ENCODE measurements around the gene BRD1. TPM values are rescaled to one million over a fixed set of nuclear protein-coding genes. Genes with fewer than 3 reads are reported as not detected.

Gene BRD1
- total RNA-seq, 1 experiment from 2014 or later: 31.3 TPM

GRCh38 chr22:49756676-49757075 lies 71.0 kb downstream of the BRD1 start:
- ChIA-PET RAD21 (ENCODE audit: low non-redundant PET in 1 of 2, low total read pairs in 2 of 2, uncharacterized antibody in 2 of 2, unreplicated experiment in 2 of 2) (no interaction called here), POLR2A (no interaction called here), CTCF (no interaction called here)
- H3K27me3 ChIP-seq (ENCODE audit: insufficient read depth, low read length): no peaks in the 10 kb centered on the region
- DNase-seq (ENCODE audit: low read depth, low spot score) (no peak), ATAC-seq (no peak)
- H3K27ac ChIP-seq (ENCODE audit: low read depth, low read length): no peak overlapping the region
- H3K79me2 ChIP-seq (ENCODE audit: insufficient read depth, low read length): no peaks in the 10 kb centered on the region
- no peaks in the 10 kb centered on the region for H4K20me1 ChIP-seq (ENCODE audit: insufficient read depth)
- H3K4me1 ChIP-seq (ENCODE audit: control insufficient read depth in 1 of 2, insufficient read depth in 2 of 2, low read length in 2 of 2): peaks cover 0 to 6% of the 10 kb centered on the region in 2 experiments; a peak in 1 of 4 replicates
- no peaks in the 10 kb centered on the region for H3K9me3 ChIP-seq (ENCODE audit: control insufficient read depth in 1 of 2, insufficient read depth in 1 of 2, low read depth in 1 of 2, low read length in 2 of 2)
- no peak for TF ChIP-seq SRF (IDR thresholded peaks at IDR 0.05; ENCODE audit: low read depth)
- no TSS peak for BruUV-seq (replicated peaks)
- H3K4me2 ChIP-seq (ENCODE audit: low read length): no peak overlapping the region
- H3K36me3 ChIP-seq (ENCODE audit: control insufficient read depth in 1 of 2, insufficient read depth in 2 of 2, low read length in 2 of 2): no peaks in the 10 kb centered on the region
- no peak overlapping the region for H3K4me3 ChIP-seq (replicated peaks in 1 of 2; ENCODE audit: low read depth in 1 of 2, low read length in 2 of 2)
- intact Hi-C loops (cut with micrococcal nuclease): no loop called here
- H3K9ac ChIP-seq (ENCODE audit: low read length): no peak overlapping the region
- H2AFZ ChIP-seq (ENCODE audit: low read depth, low read length, poor library complexity, severe bottlenecking): no peak overlapping the region
- no peaks in the 10 kb centered on the region for H3K9me2 ChIP-seq (ENCODE audit: insufficient read depth)

- no TSS peak for BruUV-seq (replicated peaks)
- TF ChIP-seq MAX (IDR thresholded peaks at IDR 0.05): no peak
- H3K4me2 ChIP-seq (ENCODE audit: low read length): no peak overlapping the region
- no peak overlapping the region for H3K4me3 ChIP-seq (replicated peaks in 1 of 2; ENCODE audit: low read depth in 1 of 2, low read length in 2 of 2)
- no peak for DNase-seq (ENCODE audit: low read depth, low spot score)
- H4K20me1 ChIP-seq (ENCODE audit: insufficient read depth): no peaks in the 10 kb centered on the region
- peaks cover 0 to 6% of the 10 kb centered on the region in 2 experiments; a peak in 1 of 4 replicates for H3K4me1 ChIP-seq (ENCODE audit: control insufficient read depth in 1 of 2, insufficient read depth in 2 of 2, low read length in 2 of 2)
- no peaks in the 10 kb centered on the region for H3K9me2 ChIP-seq (ENCODE audit: insufficient read depth)
- no peaks in the 10 kb centered on the region for H3K9me3 ChIP-seq (ENCODE audit: control insufficient read depth in 1 of 2, insufficient read depth in 1 of 2, low read depth in 1 of 2, low read length in 2 of 2)
- RAD21 ChIA-PET (ENCODE audit: low non-redundant PET in 1 of 2, low total read pairs in 2 of 2, uncharacterized antibody in 2 of 2, unreplicated experiment in 2 of 2): no interaction called here
- ATAC-seq: no peak
- no peak overlapping the region for H3K9ac ChIP-seq (ENCODE audit: low read length)
- no peak overlapping the region for H3K27ac ChIP-seq (ENCODE audit: low read depth, low read length)
- no peaks in the 10 kb centered on the region for H3K27me3 ChIP-seq (ENCODE audit: insufficient read depth, low read length)
- no peaks in the 10 kb centered on the region for H3K36me3 ChIP-seq (ENCODE audit: control insufficient read depth in 1 of 2, insufficient read depth in 2 of 2, low read length in 2 of 2)
- no peaks in the 10 kb centered on the region for H3K79me2 ChIP-seq (ENCODE audit: insufficient read depth, low read length)
- no peak overlapping the region for H2AFZ ChIP-seq (ENCODE audit: low read depth, low read length, poor library complexity, severe bottlenecking)
- intact Hi-C loops (cut with micrococcal nuclease): no loop called here
- CTCF ChIA-PET: no interaction called here
- POLR2A ChIA-PET: no interaction called here
Measured at GRCh38 chr22:49756201-49756600, 71.5 kb downstream of the BRD1 start.

- no peak for DNase-seq (ENCODE audit: low read depth, low spot score)
- Histone ChIP-seq H3K9ac (ENCODE audit: low read length) (no peak overlapping the region), H3K79me2 (ENCODE audit: insufficient read depth, low read length) (no peaks in the 10 kb centered on the region), H3K27ac (ENCODE audit: low read depth, low read length) (no peak overlapping the region), H3K4me2 (ENCODE audit: low read length) (no peak overlapping the region), H3K36me3 (ENCODE audit: control insufficient read depth in 1 of 2, insufficient read depth in 2 of 2, low read length in 2 of 2) (no peaks in the 10 kb centered on the region), H2AFZ (ENCODE audit: low read depth, low read length, poor library complexity, severe bottlenecking) (no peak overlapping the region), H3K4me1 (ENCODE audit: control insufficient read depth in 1 of 2, insufficient read depth in 2 of 2, low read length in 2 of 2) (peaks cover 0 to 2% of the 10 kb centered on the region in 2 experiments; a peak in 1 of 4 replicates), H3K27me3 (ENCODE audit: insufficient read depth, low read length) (no peaks in the 10 kb centered on the region), H4K20me1 (ENCODE audit: insufficient read depth) (no peaks in the 10 kb centered on the region), H3K9me3 (ENCODE audit: control insufficient read depth in 1 of 2, insufficient read depth in 1 of 2, low read depth in 1 of 2, low read length in 2 of 2) (no peaks in the 10 kb centered on the region), H3K9me2 (ENCODE audit: insufficient read depth) (no peaks in the 10 kb centered on the region), H3K4me3 (replicated peaks in 1 of 2; ENCODE audit: low read depth in 1 of 2, low read length in 2 of 2) (no peak overlapping the region)
- ChIA-PET RAD21 (ENCODE audit: low non-redundant PET in 1 of 2, low total read pairs in 2 of 2, uncharacterized antibody in 2 of 2, unreplicated experiment in 2 of 2) (no interaction called here), CTCF (no interaction called here), POLR2A (no interaction called here)
- TF ChIP-seq YY1 (IDR thresholded peaks at IDR 0.05; ENCODE audit: extremely low read depth, insufficient replicate concordance, low read depth, low read length): no peak
- TF ChIP-seq SP1 (IDR thresholded peaks at IDR 0.05; ENCODE audit: low read depth): no peak
- TF ChIP-seq CBX3 (IDR thresholded peaks at IDR 0.05; ENCODE audit: low read depth): no peak
- intact Hi-C loops (cut with micrococcal nuclease): no loop called here
- no TSS peak for BruUV-seq (replicated peaks)
- ATAC-seq: no peak
Measured at GRCh38 chr22:49755631-49756001, 72.1 kb downstream of the BRD1 start.
